Right lobe of liver (tissue), 4 donors: ENCODE measurements around the gene HHAT.

ENCODE experiments used
- POLR2A ChIP-seq: fragments of 450-650 bp; IDR thresholded peaks from one replicate; pipeline ENCODE4 v1.6.1; 2017; ENCODE audit warnings: antibody characterized with exemption, mild to moderate bottlenecking
- TF ChIP-seq, protein P1 (sequence below), 4 donors: fragments of 200-600 bp in 3 of 4; fragments of 450-650 bp in 1 of 4; IDR thresholded peaks; one replicate each; pipeline versions ENCODE4 v1.5.1 to v1.8.0; 2016 to 2022; ENCODE audit warnings: antibody characterized with exemption in 4 of 4, mild to moderate bottlenecking in 2 of 4
- donor health status: DM: no; HTN: no; CAD: no.
- donor health status: DM: no; HTN: no; CAD: no.
- donor health status: DM: no; HTN: yes; CAD: no.

DNA sequence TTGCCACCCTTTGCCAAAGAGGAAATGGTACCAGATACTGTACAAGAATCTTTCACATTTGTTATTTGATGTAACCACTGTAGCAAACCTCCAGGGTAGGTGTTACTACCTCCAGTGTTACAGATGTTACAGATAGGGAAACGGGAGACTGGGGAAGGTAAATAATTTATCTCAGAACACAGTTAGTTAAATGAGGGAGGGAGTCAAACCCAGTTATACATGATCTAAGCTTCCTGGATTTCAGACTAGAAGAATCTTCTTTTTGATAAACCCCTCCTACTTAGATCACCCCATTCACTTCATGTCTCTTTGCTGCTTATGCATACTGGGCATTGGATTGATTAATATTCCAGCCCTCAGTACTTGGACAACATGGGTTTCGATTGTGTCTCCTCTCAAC lies 276.4 kb downstream of the HHAT start:
- TF ChIP-seq POLR2A, result no peak
- TF ChIP-seq, protein P1, sequence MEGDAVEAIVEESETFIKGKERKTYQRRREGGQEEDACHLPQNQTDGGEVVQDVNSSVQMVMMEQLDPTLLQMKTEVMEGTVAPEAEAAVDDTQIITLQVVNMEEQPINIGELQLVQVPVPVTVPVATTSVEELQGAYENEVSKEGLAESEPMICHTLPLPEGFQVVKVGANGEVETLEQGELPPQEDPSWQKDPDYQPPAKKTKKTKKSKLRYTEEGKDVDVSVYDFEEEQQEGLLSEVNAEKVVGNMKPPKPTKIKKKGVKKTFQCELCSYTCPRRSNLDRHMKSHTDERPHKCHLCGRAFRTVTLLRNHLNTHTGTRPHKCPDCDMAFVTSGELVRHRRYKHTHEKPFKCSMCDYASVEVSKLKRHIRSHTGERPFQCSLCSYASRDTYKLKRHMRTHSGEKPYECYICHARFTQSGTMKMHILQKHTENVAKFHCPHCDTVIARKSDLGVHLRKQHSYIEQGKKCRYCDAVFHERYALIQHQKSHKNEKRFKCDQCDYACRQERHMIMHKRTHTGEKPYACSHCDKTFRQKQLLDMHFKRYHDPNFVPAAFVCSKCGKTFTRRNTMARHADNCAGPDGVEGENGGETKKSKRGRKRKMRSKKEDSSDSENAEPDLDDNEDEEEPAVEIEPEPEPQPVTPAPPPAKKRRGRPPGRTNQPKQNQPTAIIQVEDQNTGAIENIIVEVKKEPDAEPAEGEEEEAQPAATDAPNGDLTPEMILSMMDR (IDR thresholded peaks at IDR 0.05), result no peak
